Measurements from ENCODE around the gene ITGA3.

- TF ChIP-seq EP300 (IDR thresholded peaks at IDR 0.05; ENCODE audit: borderline replicate concordance) = no peak
- no peak for TF ChIP-seq TAF1 (IDR thresholded peaks at IDR 0.05; ENCODE audit: low read depth)
- no peak for TF ChIP-seq MAX (IDR thresholded peaks at IDR 0.05)
- TF ChIP-seq EGR1 (IDR thresholded peaks at IDR 0.05) = no peak
- no peak for TF ChIP-seq RAD21 (IDR thresholded peaks at IDR 0.05; ENCODE audit: low read depth)
- TF ChIP-seq CEBPB (IDR thresholded peaks at IDR 0.05) = no peak
- TF ChIP-seq FOXM1 (IDR thresholded peaks at IDR 0.05; ENCODE audit: borderline replicate concordance, low read depth) = no peak
- TF ChIP-seq ZBTB7A (IDR thresholded peaks at IDR 0.05; ENCODE audit: low read depth) = no peak
- TF ChIP-seq YY1 (IDR thresholded peaks at IDR 0.05; ENCODE audit: low read depth) = no peak
- TF ChIP-seq USF1 (IDR thresholded peaks at IDR 0.05) = no peak
- no peak for TF ChIP-seq REST (IDR thresholded peaks at IDR 0.05; ENCODE audit: low read depth)
- TF ChIP-seq TEAD4 (IDR thresholded peaks at IDR 0.05) = no peak
- TF ChIP-seq TCF12 (IDR thresholded peaks at IDR 0.05; ENCODE audit: low read depth) = no peak
Observed at GRCh38 chr17:50103252-50103651, 47.3 kb downstream of the ITGA3 start.
